CD4-positive, alpha-beta T cell treated with Interleukin-17A for 4 hours (primary cell): ENCODE data around the gene SOX12.
"Not testable (repeated sequence)": the region's sequence is repeated elsewhere in the genome, so short reads cannot be mapped to it uniquely, and the experiment has no call there.

Experiments
- DNase-seq: peaks from one replicate; pipeline ENCODE4 v3.0.0-alpha.2; 2020; ENCODE audit warnings: mixed read lengths

SOX12 gene

GRCh38 chr20:328975-329695 is 3.8 kb downstream of the SOX12 start:
- DNase-seq, result no peak

DNA sequence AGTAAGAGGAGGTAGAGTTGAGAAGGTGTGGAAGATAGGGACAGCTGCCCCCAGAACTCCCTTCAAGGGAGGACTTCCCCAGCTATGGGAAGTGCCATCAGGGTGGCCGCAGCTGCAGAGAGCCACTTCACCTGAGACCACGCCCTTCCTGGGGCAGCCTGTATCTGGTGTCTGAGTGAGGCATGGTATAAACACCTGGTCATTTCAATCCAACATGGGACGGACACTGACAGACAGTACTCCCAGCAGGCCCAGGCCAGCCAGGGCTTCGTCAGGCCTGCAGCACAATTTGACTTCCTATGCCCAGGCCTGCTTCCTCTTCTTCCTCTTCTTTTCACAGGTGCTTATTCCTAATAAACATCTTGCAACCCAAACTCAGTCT is 4.5 kb downstream of the SOX12 start:
- no peak for DNase-seq

DNA sequence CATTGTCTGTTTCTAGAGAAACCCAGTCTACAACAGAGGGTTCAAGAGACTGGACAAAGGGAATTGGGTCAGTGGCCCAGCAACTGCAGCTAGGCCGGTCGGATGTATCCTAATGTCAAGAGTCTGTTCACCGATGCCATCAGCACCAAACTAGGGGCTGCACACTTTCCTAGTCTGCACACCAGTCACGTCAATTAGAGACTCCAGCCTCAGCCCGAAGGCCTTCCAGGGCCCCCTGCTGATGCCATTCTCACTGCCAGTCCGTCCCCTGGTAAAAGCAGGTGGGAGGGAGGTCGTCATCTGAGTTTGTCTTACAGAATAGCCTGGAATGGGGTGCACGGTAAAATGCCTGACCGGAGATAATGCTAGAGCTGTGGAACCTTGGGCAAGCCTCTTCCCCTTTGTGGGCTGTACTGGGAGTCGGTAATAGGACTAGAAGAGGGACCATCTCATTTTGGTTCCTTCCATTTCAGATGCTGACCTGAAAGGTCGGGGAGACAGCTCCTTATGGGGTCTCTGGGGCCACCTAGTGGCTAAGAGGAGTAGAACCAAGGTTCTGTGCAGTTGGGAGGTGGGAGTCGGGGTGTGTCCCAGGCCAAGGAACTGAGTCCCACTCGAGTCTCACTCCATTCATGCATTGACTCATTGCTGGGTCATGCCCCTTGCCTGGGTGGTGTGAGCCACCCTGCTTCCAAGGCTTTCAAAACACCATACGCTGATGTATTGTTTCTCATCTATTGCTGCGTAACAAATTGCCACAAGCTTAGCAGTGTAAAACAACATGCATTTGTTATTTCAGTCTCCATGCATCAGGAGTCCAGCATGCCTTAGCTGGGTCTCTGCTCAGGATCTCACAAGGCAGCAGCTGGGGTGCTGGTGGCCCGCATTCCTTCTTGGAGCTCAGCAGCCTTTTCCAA is 5.1 kb downstream of the SOX12 start:
- DNase-seq, result peak; percentile 69

- DNase-seq, result no peak
Measured at GRCh38 chr20:334578-334977, 9.2 kb downstream of the SOX12 start.

GRCh38 chr20:336040-336439 is 10.7 kb downstream of the SOX12 start:
- DNase-seq, result not testable (repeated sequence)

DNA sequence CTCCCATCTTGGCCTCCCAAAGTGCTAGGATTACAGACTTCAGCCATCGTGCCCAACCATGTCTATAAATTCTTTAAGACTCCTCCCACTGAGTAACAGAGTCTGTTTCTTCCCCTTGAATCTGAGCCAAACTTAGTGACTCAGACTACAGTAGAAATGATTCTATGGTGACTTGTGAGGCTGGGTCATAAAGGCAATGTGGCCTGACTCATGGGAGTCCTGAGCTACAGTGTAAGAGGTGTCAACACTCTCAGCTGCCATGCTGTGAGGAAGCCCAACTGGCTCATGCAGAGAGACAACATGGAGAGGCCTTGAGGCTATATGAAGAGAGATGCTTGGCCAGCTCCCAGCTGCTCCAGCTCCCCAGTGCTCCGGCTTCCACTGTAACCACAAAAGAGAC is 16.3 kb downstream of the SOX12 start:
- DNase-seq, result no peak

GRCh38 chr20:343107-343506 is 17.8 kb downstream of the SOX12 start:
- DNase-seq, result no peak

GRCh38 chr20:346033-346639 is 20.8 kb downstream of the SOX12 start:
- no peak for DNase-seq

- peak; percentile 45 for DNase-seq
Measured at GRCh38 chr20:346640-347316, 21.4 kb downstream of the SOX12 start, which contains the start of gene NRSN2. TSS of gene NRSN2 (plus strand) at chr20:347111. CDS start at chr20:349644, 2,533 bp downstream.

DNA sequence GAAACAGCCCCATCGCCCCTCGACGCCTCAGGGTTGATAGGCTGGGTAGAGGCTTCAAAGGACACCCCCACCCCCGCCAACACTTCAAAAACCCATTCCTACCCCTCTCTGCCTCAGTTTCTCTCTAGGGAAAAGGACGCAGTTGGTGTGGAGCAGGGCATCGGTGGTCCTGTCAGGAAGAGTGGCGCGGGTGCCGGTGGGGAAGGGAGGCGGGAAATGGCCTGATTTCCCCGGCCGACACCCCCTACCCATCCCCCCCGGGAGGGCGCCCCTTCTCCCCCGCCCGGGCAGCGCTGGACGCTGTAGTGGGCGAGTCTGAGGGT is 21.9 kb downstream of the SOX12 start:
- no peak for DNase-seq

GRCh38 chr20:347640-348484 is 22.5 kb downstream of the SOX12 start:
- DNase-seq, result peak; percentile 71

- DNase-seq, result no peak
Measured at GRCh38 chr20:348972-349841, 23.9 kb downstream of the SOX12 start.

DNA sequence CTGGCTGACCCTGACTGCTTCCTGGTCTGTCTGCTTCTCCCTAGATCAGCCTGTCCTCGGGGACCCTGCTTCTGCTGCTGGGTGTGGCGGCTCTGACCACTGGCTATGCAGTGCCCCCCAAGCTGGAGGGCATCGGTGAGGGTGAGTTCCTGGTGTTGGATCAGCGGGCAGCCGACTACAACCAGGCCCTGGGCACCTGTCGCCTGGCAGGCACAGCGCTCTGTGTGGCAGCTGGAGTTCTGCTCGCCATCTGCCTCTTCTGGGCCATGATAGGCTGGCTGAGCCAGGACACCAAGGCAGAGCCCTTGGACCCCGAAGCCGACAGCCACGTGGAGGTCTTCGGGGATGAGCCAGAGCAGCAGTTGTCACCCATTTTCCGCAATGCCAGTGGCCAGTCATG is 27.8 kb downstream of the SOX12 start:
- DNase-seq, result no peak

- DNase-seq, result peak; percentile 82
Measured at GRCh38 chr20:354298-354977, 29.1 kb downstream of the SOX12 start.

GRCh38 chr20:356154-356553 is 30.8 kb downstream of the SOX12 start:
- not testable (repeated sequence) for DNase-seq

DNA sequence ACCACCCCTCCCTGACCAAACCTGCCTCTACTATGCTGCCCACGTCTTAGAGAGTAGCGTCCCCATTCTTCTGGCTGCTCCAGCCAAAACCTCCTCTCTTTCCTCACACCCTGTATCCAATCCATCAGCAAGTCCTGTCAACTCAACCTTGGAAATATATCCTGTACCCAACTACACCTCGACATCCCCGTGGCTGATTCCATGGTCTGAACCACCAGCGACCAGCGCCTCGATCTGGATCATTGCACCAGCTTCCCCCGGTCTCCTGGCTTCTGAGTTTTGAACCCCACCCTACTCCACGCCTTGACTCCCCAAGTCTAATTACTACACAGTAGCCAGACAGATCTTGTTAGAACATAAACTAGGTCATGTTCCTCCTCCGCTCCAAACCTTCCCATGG is 31.4 kb downstream of the SOX12 start:
- DNase-seq, result no peak

- no peak for DNase-seq
Measured at GRCh38 chr20:358891-359555, 33.7 kb downstream of the SOX12 start.

GRCh38 chr20:361561-361960 is 36.2 kb downstream of the SOX12 start:
- DNase-seq, result no peak

GRCh38 chr20:362271-363254 is 37.2 kb downstream of the SOX12 start:
- peak; percentile 35 for DNase-seq
